Measurements from ENCODE around the gene TSGA10IP. TPM values are rescaled to one million over a fixed set of nuclear protein-coding genes. Genes with fewer than 3 reads are reported as not detected.

Gene TSGA10IP
- total RNA-seq, 1 experiment from 2014 or later: not detected

DNA sequence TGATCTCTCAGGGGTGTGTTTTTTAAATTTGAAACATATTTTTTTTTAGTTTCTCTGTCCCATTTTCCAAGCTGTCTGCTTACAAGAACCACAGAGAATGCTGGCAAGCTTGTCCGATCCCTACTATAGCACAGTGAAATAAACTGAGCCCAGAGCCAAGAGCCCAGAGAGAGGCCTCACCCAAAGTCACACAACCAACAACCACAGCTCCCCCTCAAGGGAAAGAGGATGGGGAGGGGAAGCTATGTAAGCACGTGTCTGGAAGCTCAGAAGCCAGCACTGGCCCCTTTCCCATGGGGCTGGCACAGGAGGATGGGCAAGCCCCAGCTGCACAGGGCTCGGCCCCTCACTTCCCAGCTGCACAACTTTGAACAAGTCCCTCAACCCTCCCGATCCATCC, 13.0 kb downstream of the TSGA10IP start:
- Histone ChIP-seq H3K36me3 (ENCODE audit: low read depth) (no peaks in the 10 kb centered on the region), H3K27ac (no peak overlapping the region), H3K4me1 (replicated peaks; ENCODE audit: insufficient read depth) (peaks cover 10% of the 10 kb centered on the region), H3K4me3 (no peak overlapping the region), H3F3A (ENCODE audit: insufficient read depth, low read depth) (no peaks in the 10 kb centered on the region; the same call in 1 of the 2 replicates), H3K9me3 (ENCODE audit: insufficient read depth, low read depth) (no peaks in the 10 kb centered on the region), H3K4me2 (no peak overlapping the region), H3K27me3 (ENCODE audit: insufficient read depth, low read depth) (no peaks in the 10 kb centered on the region), H4K20me1 (ENCODE audit: insufficient read depth) (peaks cover 4% of the 10 kb centered on the region), H2AFZ (no peak overlapping the region), H3K9me2 (ENCODE audit: insufficient read depth) (no peaks in the 10 kb centered on the region), H3K79me2 (ENCODE audit: low read depth) (peaks cover 18% of the 10 kb centered on the region)
- TF ChIP-seq, protein P1, sequence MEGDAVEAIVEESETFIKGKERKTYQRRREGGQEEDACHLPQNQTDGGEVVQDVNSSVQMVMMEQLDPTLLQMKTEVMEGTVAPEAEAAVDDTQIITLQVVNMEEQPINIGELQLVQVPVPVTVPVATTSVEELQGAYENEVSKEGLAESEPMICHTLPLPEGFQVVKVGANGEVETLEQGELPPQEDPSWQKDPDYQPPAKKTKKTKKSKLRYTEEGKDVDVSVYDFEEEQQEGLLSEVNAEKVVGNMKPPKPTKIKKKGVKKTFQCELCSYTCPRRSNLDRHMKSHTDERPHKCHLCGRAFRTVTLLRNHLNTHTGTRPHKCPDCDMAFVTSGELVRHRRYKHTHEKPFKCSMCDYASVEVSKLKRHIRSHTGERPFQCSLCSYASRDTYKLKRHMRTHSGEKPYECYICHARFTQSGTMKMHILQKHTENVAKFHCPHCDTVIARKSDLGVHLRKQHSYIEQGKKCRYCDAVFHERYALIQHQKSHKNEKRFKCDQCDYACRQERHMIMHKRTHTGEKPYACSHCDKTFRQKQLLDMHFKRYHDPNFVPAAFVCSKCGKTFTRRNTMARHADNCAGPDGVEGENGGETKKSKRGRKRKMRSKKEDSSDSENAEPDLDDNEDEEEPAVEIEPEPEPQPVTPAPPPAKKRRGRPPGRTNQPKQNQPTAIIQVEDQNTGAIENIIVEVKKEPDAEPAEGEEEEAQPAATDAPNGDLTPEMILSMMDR (conservative IDR thresholded peaks at IDR 0.05): no peak
- no peak for TF ChIP-seq EZH2 (IDR thresholded peaks at IDR 0.05; ENCODE audit: low read depth)
- ChIA-PET CTCF (no interaction called here), POLR2A (ENCODE audit: unreplicated experiment) (no interaction called here)
- intact Hi-C loops (cut with micrococcal nuclease; ENCODE audit: unreplicated experiment): no loop called here
- BruUV-seq (replicated peaks): no TSS peak
- no peak for DNase-seq

DNA sequence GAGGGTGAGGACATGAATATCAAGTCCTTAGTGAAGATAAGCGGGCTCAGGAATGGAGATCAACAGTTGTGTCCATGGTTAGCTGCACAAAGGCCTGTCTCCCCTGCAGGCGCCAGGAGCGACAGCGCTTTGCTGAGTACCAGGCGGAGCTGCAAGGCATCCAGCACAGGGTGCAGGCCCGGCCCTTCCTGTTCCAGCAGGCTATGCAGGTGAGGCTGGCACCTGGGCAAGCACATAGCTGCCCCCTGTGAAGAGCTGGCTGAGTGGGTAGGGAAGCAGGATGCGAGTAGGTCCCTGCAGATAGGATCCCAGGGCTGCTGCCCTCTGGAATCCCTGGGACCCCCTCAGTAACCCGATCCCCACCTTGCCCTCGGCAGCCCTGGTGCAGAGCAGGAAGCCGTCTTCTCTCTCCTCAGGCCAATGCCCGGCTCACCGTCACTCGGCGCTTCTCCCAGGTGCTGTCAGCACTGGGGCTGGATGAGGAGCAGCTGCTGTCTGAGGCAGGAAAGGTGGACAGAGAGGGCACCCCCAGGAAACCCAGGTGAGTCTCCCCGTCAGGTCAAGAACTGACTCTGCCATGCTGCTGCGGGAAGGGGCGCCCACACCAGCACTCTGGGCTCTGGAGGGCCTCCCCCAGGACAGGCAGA, 13.6 kb downstream of the TSGA10IP start:
- TF ChIP-seq EZH2 (IDR thresholded peaks at IDR 0.05; ENCODE audit: low read depth): no peak
- TF ChIP-seq, protein P1 (conservative IDR thresholded peaks at IDR 0.05): no peak
- H4K20me1 ChIP-seq (ENCODE audit: insufficient read depth): peaks cover 10% of the 10 kb centered on the region
- CTCF ChIA-PET: no interaction called here

DNA sequence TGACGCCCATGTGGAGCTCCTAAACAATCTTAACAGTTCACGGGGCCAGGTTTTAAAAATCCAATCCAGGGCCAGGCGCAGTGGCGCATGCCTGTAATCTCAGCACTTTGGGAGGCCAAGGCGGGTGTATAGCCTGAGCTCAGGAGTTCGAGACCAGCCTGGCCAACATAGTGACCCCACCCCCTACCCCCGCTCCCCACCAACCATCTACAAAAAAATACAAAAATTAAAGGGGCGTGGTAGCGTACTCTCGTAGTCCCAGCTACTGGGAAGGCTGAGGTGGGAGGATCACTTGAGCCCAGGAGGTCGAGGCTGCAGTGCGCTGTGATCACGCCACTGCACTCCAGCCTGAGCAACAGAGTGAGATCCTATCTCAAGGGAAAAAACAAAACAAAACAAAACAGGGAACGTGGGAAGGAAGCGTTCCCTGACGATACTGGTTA, 15.6 kb downstream of the TSGA10IP start:
- H3K4me2 ChIP-seq: peak overlapping the region; percentile 95
- BruUV-seq (replicated peaks): no TSS peak
- peak overlapping the region; percentile 63 for H3K27ac ChIP-seq
- no peak for DNase-seq
- H3K4me1 ChIP-seq (replicated peaks; ENCODE audit: insufficient read depth): peaks cover 13% of the 10 kb centered on the region
- peaks cover 17% of the 10 kb centered on the region for H4K20me1 ChIP-seq (ENCODE audit: insufficient read depth)
- H2AFZ ChIP-seq: peak overlapping the region; percentile 93
- no peaks in the 10 kb centered on the region for H3K27me3 ChIP-seq (ENCODE audit: insufficient read depth, low read depth)
- ChIA-PET CTCF (interaction anchor here (1.6 kb wide), 1 partner anchor 73 kb away, joined by 7 read pairs; the partner anchor contains the start of gene FIBP), POLR2A (ENCODE audit: unreplicated experiment) (interaction anchor here (0.6 kb wide), 1 partner anchor 184 kb away, joined by 6 read pairs; no protein-coding TSS in a partner anchor)
- no peak for TF ChIP-seq EZH2 (IDR thresholded peaks at IDR 0.05; ENCODE audit: low read depth)
- TF ChIP-seq, protein P1 (conservative IDR thresholded peaks at IDR 0.05): no peak
- H3K79me2 ChIP-seq (ENCODE audit: low read depth): peaks cover 35% of the 10 kb centered on the region
- H3K36me3 ChIP-seq (ENCODE audit: low read depth): peaks cover 9% of the 10 kb centered on the region; the same call in 1 of the 2 replicates
- peak overlapping the region; percentile 71 for H3K4me3 ChIP-seq
- no peaks in the 10 kb centered on the region; the same call in 1 of the 2 replicates for H3F3A ChIP-seq (ENCODE audit: insufficient read depth, low read depth)
- no peaks in the 10 kb centered on the region for H3K9me3 ChIP-seq (ENCODE audit: insufficient read depth, low read depth)
- intact Hi-C loops (cut with micrococcal nuclease; ENCODE audit: unreplicated experiment): loop anchor here (1.0 kb wide), 2 partner anchors 42 to 73 kb away; partner anchors contain the start of genes C11orf68, DRAP1 and FIBP
- no peaks in the 10 kb centered on the region for H3K9me2 ChIP-seq (ENCODE audit: insufficient read depth)

More for the DNA sequence above, 13.6 kb downstream of the TSGA10IP start:
- no peaks in the 10 kb centered on the region for H3K9me3 ChIP-seq (ENCODE audit: insufficient read depth, low read depth)
- no peak for DNase-seq
- intact Hi-C loops (cut with micrococcal nuclease; ENCODE audit: unreplicated experiment): no loop called here
- H3K79me2 ChIP-seq (ENCODE audit: low read depth): peaks cover 24% of the 10 kb centered on the region
- H3K4me1 ChIP-seq (replicated peaks; ENCODE audit: insufficient read depth): peaks cover 13% of the 10 kb centered on the region
- no peaks in the 10 kb centered on the region; the same call in 1 of the 2 replicates for H3F3A ChIP-seq (ENCODE audit: insufficient read depth, low read depth)
- H3K4me2 ChIP-seq: no peak overlapping the region
- no peak overlapping the region for H3K4me3 ChIP-seq
- H2AFZ ChIP-seq: no peak overlapping the region
- POLR2A ChIA-PET (ENCODE audit: unreplicated experiment): no interaction called here
- no peaks in the 10 kb centered on the region for H3K9me2 ChIP-seq (ENCODE audit: insufficient read depth)
- BruUV-seq (replicated peaks): no TSS peak
- no peak overlapping the region for H3K27ac ChIP-seq
- H3K36me3 ChIP-seq (ENCODE audit: low read depth): no peaks in the 10 kb centered on the region
- no peaks in the 10 kb centered on the region for H3K27me3 ChIP-seq (ENCODE audit: insufficient read depth, low read depth)

Data from PC-9 (cell line).